Loucy (cell line): ENCODE results near the gene LAMC1.

Experiments
- H2AFZ ChIP-seq: fragments of 200-600 bp; sonication (generic); 2 replicates; pipeline ENCODE4 v1.6.0; 2016; ENCODE audit warnings: antibody characterized with exemption, mild to moderate bottlenecking, low read length, moderate library complexity
- H3F3A ChIP-seq: fragments of 200-600 bp; 2 replicates; pipeline ENCODE4 v1.6.0; 2016; ENCODE audit warnings: antibody characterized with exemption, low read depth, mild to moderate bottlenecking
- H3K27me3 ChIP-seq: fragments of 200-600 bp; sonication (generic); 2 replicates; pipeline ENCODE4 v1.6.1; 2014; ENCODE audit warnings: low read length, mild to moderate bottlenecking; ENCODE audit not compliant: insufficient read depth, poor library complexity, severe bottlenecking
- H3K36me3 ChIP-seq: fragments of 200-600 bp; sonication (generic); 2 replicates; pipeline ENCODE4 v1.6.1; 2016; ENCODE audit warnings: low read length; ENCODE audit not compliant: insufficient read depth
- H3K4me1 ChIP-seq: fragments of 200-600 bp; sonication (generic); 2 replicates; pipeline ENCODE4 v1.5.1; 2014; ENCODE audit warnings: low read length, mild to moderate bottlenecking; ENCODE audit not compliant: insufficient read depth, poor library complexity, severe bottlenecking
- H3K4me2 ChIP-seq: fragments of 200-600 bp; sonication (generic); 2 replicates; pipeline ENCODE4 v1.6.0; 2014; ENCODE audit warnings: antibody characterized with exemption, low read length, low read depth, mild to moderate bottlenecking; ENCODE audit not compliant: poor library complexity, severe bottlenecking
- H3K4me3 ChIP-seq: fragments of 200-600 bp; sonication (generic); 2 replicates; pipeline ENCODE4 v1.5.1; 2014; ENCODE audit warnings: low read length, mild to moderate bottlenecking, mixed read lengths; ENCODE audit not compliant: poor library complexity, severe bottlenecking
- H3K79me2 ChIP-seq: fragments of 200-600 bp; sonication (generic); 2 replicates; pipeline ENCODE4 v1.6.1; 2014; ENCODE audit warnings: low read length; ENCODE audit not compliant: insufficient read depth
- H3K9ac ChIP-seq: fragments of 200-600 bp; sonication (generic); 2 replicates; pipeline ENCODE4 v1.6.0; 2014; ENCODE audit warnings: mild to moderate bottlenecking, low read depth, low read length, moderate library complexity; ENCODE audit not compliant: poor library complexity, severe bottlenecking
- H3K9me2 ChIP-seq: fragments of 200-600 bp; sonication (generic); replicated peaks from 2 replicates; pipeline ENCODE4 v1.6.1; 2016; ENCODE audit warnings: low read depth, low read length, mixed read lengths
- H3K9me3 ChIP-seq: fragments of 200-600 bp; sonication (generic); 2 replicates; pipeline ENCODE4 v1.6.1; 2014; ENCODE audit warnings: mild to moderate bottlenecking, antibody characterized with exemption, low read length, low read depth; ENCODE audit not compliant: insufficient read depth
- H4K20me1 ChIP-seq: fragments of 200-600 bp; sonication (generic); 2 replicates; pipeline ENCODE4 v1.6.0; 2014; ENCODE audit warnings: antibody characterized with exemption, low read length, mild to moderate bottlenecking; ENCODE audit not compliant: insufficient read depth, poor library complexity, severe bottlenecking
- CTCF ChIP-seq: fragments of 200-600 bp; sonication (generic); conservative IDR thresholded peaks from 2 replicates; pipeline ENCODE4 v1.5.1; 2014; ENCODE audit warnings: mild to moderate bottlenecking, antibody characterized with exemption, low read length
- EZH2phosphoT487 ChIP-seq: fragments of 200-600 bp; IDR thresholded peaks from 2 replicates; pipeline ENCODE4 v1.6.1; 2018; ENCODE audit warnings: antibody characterized with exemption, mild to moderate bottlenecking, moderate library complexity, borderline replicate concordance

LAMC1 gene

DNA sequence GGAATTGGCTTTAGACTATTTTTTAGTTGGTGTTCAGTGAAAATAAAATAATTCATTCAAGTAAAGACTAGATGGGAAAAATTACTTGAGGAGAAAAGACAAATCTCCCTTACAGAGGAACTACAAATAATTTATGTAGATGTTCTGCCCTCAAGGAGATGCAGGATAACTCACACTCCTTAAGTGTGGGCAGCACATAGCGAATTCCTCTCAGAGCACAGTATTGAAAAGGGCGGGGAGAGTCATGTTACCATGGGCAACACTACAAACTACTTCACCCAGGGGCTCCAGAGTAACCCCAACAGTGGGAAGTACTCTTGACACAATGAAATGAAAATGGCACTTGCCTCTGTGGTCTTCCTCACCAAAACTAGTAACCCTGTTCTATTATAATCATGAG, 142.2 kb downstream of the LAMC1 start:
- no peaks in the 10 kb centered on the region for H4K20me1 ChIP-seq
- no peaks in the 10 kb centered on the region for H3K79me2 ChIP-seq
- no peaks in the 10 kb centered on the region for H3K9me2 ChIP-seq
- H3K4me3 ChIP-seq = no peak overlapping the region
- no peaks in the 10 kb centered on the region for H3F3A ChIP-seq
- H3K36me3 ChIP-seq = no peaks in the 10 kb centered on the region
- H3K27me3 ChIP-seq = no peaks in the 10 kb centered on the region
- no peak overlapping the region for H3K9ac ChIP-seq
- H2AFZ ChIP-seq = no peak overlapping the region
- no peaks in the 10 kb centered on the region for H3K9me3 ChIP-seq
- peaks cover 7% of the 10 kb centered on the region for H3K4me1 ChIP-seq
- no peak overlapping the region for H3K4me2 ChIP-seq
- TF ChIP-seq CTCF = no peak
- TF ChIP-seq EZH2phosphoT487 = no peak

DNA sequence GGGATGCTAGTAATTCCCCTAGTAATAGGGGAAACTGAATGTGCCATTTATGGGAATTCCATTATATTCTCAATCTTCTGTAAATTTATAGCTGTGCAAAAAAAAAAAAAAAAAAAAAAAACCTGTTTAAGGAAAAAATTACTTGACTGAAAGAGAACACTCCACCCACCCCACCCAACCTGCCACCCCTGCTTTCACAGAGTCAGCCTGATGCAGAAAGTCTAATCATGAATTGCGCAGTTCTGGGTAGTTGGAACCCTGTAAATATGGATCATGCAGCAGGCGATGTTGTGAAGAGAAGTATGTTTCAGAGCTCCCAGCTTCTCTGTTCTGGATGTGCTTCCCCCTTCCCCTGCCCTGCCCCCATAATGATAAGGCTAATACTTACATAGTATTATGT, 143.2 kb downstream of the LAMC1 start:
- no peaks in the 10 kb centered on the region for H3K9me3 ChIP-seq
- H2AFZ ChIP-seq = no peak overlapping the region
- TF ChIP-seq EZH2phosphoT487 (no peak), CTCF (no peak)
- no peaks in the 10 kb centered on the region for H4K20me1 ChIP-seq
- H3F3A ChIP-seq = no peaks in the 10 kb centered on the region
- no peaks in the 10 kb centered on the region for H3K27me3 ChIP-seq
- no peak overlapping the region for H3K4me3 ChIP-seq
- H3K4me2 ChIP-seq = no peak overlapping the region
- H3K36me3 ChIP-seq = no peaks in the 10 kb centered on the region
- H3K9ac ChIP-seq = no peak overlapping the region
- no peaks in the 10 kb centered on the region for H3K9me2 ChIP-seq
- H3K79me2 ChIP-seq = no peaks in the 10 kb centered on the region
- H3K4me1 ChIP-seq = peaks cover 7% of the 10 kb centered on the region

DNA sequence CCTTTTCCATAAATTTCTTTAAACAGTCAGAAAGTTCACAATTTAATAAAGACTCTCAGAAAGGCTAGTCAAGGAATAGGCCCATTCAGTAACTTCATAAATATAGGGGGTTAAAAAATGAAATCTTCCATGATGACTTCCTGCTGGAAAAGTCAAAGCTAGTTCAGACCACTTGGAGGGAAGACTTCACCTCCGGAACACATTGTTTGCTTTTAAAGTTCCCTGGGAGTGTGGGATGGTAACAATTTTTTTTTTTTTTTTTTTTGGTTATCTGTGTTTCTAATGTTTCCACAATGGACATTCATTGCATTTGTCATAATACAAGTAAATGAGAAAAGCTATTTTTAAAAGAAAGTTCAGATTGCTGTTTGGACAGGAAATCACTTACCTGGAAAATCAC, 144.5 kb downstream of the LAMC1 start:
- Histone ChIP-seq H3K79me2 (no peaks in the 10 kb centered on the region), H4K20me1 (no peaks in the 10 kb centered on the region), H2AFZ (no peak overlapping the region), H3K9ac (no peak overlapping the region), H3K36me3 (no peaks in the 10 kb centered on the region), H3K4me3 (no peak overlapping the region), H3K4me2 (no peak overlapping the region), H3K4me1 (peaks cover 7% of the 10 kb centered on the region), H3K9me2 (no peaks in the 10 kb centered on the region), H3K27me3 (no peaks in the 10 kb centered on the region), H3K9me3 (no peaks in the 10 kb centered on the region), H3F3A (no peaks in the 10 kb centered on the region)
- TF ChIP-seq CTCF (no peak), EZH2phosphoT487 (no peak)
